ENCODE measurements around the gene SEC14L3. TPM values are rescaled to one million over a fixed set of nuclear protein-coding genes. Genes with fewer than 3 reads are reported as not detected.
A peak's percentile ranks its signal among the peaks of the same experiment; 100 is the strongest.

The SEC14L3 gene
- total RNA-seq, 1 donor from 2014 or later, result not detected

DNA sequence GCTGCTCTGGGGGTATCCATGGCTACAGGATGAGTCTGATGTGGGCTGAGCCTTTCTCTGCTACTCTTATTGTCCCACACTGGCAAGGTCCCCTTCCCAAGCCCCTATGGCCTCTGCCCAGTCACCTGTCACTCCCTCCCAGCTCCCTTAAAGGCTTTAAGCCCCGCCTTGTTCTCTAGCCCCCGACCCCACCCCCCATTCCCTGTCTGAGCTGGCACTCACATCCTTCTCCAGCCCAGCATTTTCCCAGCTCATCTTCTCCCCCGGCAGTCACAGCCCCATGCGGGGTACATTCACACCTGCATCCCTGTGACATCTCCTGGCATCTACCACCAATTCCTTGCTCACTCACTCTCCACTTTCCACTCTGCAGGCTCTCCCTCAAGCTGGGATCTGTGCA, 41.9 kb downstream of the SEC14L3 start:
- Mint-ChIP-seq H3K36me3 (ENCODE audit: unreplicated experiment) (no peaks in the 10 kb centered on the region), H3K4me3 (ENCODE audit: unreplicated experiment) (no peak overlapping the region), H3K9me3 (ENCODE audit: unreplicated experiment) (no peaks in the 10 kb centered on the region), H3K4me1 (ENCODE audit: unreplicated experiment) (peaks cover 15% of the 10 kb centered on the region), H3K27me3 (ENCODE audit: unreplicated experiment) (no peaks in the 10 kb centered on the region), H3K27ac (ENCODE audit: unreplicated experiment) (no peak overlapping the region)
- TF ChIP-seq, protein P1, sequence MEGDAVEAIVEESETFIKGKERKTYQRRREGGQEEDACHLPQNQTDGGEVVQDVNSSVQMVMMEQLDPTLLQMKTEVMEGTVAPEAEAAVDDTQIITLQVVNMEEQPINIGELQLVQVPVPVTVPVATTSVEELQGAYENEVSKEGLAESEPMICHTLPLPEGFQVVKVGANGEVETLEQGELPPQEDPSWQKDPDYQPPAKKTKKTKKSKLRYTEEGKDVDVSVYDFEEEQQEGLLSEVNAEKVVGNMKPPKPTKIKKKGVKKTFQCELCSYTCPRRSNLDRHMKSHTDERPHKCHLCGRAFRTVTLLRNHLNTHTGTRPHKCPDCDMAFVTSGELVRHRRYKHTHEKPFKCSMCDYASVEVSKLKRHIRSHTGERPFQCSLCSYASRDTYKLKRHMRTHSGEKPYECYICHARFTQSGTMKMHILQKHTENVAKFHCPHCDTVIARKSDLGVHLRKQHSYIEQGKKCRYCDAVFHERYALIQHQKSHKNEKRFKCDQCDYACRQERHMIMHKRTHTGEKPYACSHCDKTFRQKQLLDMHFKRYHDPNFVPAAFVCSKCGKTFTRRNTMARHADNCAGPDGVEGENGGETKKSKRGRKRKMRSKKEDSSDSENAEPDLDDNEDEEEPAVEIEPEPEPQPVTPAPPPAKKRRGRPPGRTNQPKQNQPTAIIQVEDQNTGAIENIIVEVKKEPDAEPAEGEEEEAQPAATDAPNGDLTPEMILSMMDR (IDR thresholded peaks at IDR 0.05), result no peak
- no peak for DNase-seq (ENCODE audit: extremely low spot score, unreplicated experiment)

DNA sequence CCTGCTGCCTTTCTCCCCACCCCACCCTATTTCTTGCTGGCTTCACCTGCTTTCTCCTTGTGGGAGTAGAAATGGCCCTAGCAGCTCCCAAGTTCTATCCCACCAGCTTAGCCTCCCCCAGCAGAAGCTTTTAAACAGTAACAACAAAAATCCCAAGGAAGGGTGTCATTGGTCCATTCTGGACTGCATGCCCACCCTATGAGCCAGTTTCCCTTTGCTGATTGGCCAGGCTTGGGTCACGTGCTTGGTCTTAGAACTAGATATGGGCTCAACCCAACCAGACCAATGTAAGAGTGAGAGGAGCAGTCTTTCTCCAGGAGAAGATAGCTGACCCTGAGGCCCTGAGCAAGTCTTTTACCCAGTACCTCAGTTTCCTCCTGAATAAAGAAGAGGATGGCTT, 43.9 kb downstream of the SEC14L3 start:
- no peak overlapping the region for H3K27ac Mint-ChIP-seq (ENCODE audit: unreplicated experiment)
- no peak overlapping the region for H3K4me3 Mint-ChIP-seq (ENCODE audit: unreplicated experiment)
- H3K27me3 Mint-ChIP-seq (ENCODE audit: unreplicated experiment), result no peaks in the 10 kb centered on the region
- H3K9me3 Mint-ChIP-seq (ENCODE audit: unreplicated experiment), result no peaks in the 10 kb centered on the region
- peaks cover 23% of the 10 kb centered on the region for H3K4me1 Mint-ChIP-seq (ENCODE audit: unreplicated experiment)
- no peaks in the 10 kb centered on the region for H3K36me3 Mint-ChIP-seq (ENCODE audit: unreplicated experiment)
- no peak for DNase-seq (ENCODE audit: extremely low spot score, unreplicated experiment)
- TF ChIP-seq, protein P1 (IDR thresholded peaks at IDR 0.05), result no peak

DNA sequence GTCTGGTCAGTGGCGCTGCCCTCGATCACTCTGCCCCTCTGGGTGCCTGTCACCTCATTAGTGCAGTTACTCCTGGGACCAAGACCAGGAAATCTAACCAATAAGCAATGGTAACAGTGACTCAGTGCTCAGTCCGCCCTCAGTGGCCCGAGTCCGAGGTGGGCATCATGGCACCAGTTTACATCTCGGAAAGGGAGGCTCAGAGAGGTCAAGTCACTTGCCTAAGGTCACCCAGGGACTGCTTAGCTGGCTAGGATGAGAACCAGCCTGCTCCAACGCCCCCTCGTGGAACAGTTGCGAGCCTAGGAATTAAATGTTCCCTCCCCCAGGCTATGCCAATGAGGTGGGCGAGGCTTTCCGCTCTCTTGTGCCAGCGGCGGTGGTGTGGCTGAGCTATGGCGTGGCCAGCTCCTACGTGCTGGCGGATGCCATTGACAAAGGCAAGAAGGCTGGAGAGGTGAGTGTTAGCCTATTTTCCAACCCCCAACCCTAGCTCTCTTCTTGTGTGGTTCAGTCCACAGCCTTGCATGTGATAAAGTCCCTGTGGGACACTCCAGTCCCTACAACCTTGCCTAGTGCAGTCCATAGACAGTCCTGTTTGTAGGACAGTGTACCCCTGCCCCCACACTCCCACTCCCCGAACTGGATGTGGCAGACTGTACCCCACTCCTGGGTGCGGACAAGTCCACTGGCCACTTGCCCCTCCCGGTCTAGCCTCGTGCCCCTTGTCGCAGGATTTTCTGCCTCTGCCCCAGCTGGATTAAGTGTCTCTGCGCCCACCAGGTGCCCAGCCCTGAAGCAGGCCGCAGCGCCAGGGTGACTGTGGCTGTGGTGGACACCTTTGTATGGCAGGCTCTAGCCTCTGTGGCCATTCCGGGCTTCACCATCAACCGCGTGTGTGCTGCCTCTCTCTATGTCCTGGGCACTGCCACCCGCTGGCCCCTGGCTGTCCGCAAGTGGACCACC, 45.1 kb downstream of the SEC14L3 start:
- Mint-ChIP-seq H3K27ac (ENCODE audit: unreplicated experiment) (peak overlapping the region; percentile 88), H3K4me1 (ENCODE audit: unreplicated experiment) (peaks cover 35% of the 10 kb centered on the region), H3K4me3 (ENCODE audit: unreplicated experiment) (peak overlapping the region; percentile 83), H3K36me3 (ENCODE audit: unreplicated experiment) (no peaks in the 10 kb centered on the region), H3K9me3 (ENCODE audit: unreplicated experiment) (no peaks in the 10 kb centered on the region), H3K27me3 (ENCODE audit: unreplicated experiment) (no peaks in the 10 kb centered on the region)
- DNase-seq (ENCODE audit: extremely low spot score, unreplicated experiment), result peak; percentile 90
- TF ChIP-seq, protein P1 (IDR thresholded peaks at IDR 0.05), result peak; percentile 76

DNA sequence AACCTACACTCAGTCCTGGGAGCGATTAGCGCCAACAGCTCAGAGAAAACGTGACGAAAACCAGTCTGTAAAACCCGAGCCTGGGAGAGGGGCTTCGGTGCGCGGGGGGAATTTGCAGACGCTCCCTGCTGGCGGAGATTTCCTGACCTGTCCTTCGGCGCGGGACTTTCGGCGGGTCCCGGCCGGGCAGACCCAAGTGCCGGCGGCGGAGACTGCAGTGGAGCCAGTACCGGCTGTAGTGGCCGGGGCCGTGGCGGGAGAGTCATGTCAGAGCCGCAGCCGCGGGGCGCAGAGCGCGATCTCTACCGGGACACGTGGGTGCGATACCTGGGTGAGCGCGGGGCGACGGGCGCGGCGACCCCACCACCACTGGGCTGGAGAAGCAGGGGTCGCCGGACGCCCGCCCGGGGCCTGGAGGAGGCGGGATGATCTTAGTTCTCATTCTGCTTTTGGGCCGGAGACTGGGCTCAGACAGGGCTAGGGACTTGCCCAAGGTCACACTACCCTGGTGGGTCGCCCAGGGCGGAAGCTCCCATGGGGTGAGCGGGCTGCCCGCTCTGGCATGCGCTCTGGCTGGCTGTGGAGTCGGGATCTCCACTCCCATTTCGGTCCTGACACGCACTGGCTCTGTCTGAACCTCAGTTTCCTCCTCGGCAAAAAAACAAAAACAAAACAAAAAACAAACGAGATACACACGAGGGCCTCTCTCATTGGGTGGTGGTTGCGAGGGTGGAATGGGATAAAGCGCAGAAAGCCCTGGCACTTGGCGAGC, 46.0 kb downstream of the SEC14L3 start, which contains the start of gene MTFP1:
Gene MTFP1 (plus strand): TSS at position 153 of the 772 bp plus-strand sequence. CDS start 112 bp downstream, at position 265.
- Mint-ChIP-seq H3K4me3 (ENCODE audit: unreplicated experiment) (peak within 1 kb of the TSS; percentile 86), H3K36me3 (ENCODE audit: unreplicated experiment) (no peaks in the 10 kb centered on the region), H3K27ac (ENCODE audit: unreplicated experiment) (peak within 1 kb of the TSS; percentile 94), H3K9me3 (ENCODE audit: unreplicated experiment) (no peaks in the 10 kb centered on the region), H3K4me1 (ENCODE audit: unreplicated experiment) (peaks cover 43% of the 10 kb centered on the region), H3K27me3 (ENCODE audit: unreplicated experiment) (no peaks in the 10 kb centered on the region)
- TF ChIP-seq, protein P1 (IDR thresholded peaks at IDR 0.05), result no peak
- DNase-seq (ENCODE audit: extremely low spot score, unreplicated experiment), result peak; percentile 88

DNA sequence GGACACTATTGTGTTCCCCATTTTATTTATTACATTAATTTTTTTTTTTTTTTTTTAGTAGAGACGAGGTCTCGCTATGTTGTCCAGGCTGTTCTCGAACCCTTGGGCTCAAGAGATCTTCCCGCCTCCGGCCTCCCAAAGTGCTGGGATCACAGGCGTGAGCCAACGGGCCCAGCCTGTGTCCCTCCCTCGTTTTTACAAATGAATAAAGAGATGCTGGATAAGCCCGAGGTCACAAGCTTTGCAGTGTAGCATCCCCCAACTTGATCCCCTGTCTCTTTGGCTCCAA, 46.5 kb downstream of the SEC14L3 start:
- TF ChIP-seq, protein P1 (IDR thresholded peaks at IDR 0.05), result no peak
- Mint-ChIP-seq H3K36me3 (ENCODE audit: unreplicated experiment) (no peaks in the 10 kb centered on the region), H3K27ac (ENCODE audit: unreplicated experiment) (peak overlapping the region; percentile 88), H3K4me1 (ENCODE audit: unreplicated experiment) (peaks cover 49% of the 10 kb centered on the region), H3K27me3 (ENCODE audit: unreplicated experiment) (no peaks in the 10 kb centered on the region), H3K4me3 (ENCODE audit: unreplicated experiment) (peak overlapping the region; percentile 83), H3K9me3 (ENCODE audit: unreplicated experiment) (no peaks in the 10 kb centered on the region)
- no peak for DNase-seq (ENCODE audit: extremely low spot score, unreplicated experiment)
